Measurements from ENCODE around the gene FBXL19.

DNA sequence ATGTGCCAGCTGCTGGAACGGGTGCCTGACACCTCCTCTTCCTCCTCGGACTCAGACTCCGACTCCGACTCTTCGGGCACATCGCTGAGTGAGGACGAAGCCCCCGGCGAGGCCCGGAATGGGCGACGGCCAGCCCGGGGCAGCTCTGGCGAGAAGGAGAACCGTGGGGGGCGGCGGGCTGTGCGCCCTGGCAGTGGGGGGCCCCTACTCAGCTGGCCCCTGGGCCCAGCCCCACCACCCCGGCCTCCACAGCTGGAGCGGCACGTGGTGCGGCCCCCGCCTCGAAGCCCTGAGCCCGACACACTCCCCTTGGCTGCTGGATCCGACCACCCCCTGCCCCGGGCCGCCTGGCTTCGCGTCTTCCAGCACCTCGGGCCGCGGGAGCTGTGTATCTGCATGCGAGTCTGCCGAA, 6.8 kb downstream of the FBXL19 start:
- TF ChIP-seq, protein P1, sequence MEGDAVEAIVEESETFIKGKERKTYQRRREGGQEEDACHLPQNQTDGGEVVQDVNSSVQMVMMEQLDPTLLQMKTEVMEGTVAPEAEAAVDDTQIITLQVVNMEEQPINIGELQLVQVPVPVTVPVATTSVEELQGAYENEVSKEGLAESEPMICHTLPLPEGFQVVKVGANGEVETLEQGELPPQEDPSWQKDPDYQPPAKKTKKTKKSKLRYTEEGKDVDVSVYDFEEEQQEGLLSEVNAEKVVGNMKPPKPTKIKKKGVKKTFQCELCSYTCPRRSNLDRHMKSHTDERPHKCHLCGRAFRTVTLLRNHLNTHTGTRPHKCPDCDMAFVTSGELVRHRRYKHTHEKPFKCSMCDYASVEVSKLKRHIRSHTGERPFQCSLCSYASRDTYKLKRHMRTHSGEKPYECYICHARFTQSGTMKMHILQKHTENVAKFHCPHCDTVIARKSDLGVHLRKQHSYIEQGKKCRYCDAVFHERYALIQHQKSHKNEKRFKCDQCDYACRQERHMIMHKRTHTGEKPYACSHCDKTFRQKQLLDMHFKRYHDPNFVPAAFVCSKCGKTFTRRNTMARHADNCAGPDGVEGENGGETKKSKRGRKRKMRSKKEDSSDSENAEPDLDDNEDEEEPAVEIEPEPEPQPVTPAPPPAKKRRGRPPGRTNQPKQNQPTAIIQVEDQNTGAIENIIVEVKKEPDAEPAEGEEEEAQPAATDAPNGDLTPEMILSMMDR (tag by site-specific recombination; IDR thresholded peaks at IDR 0.05), result no peak
- no peak for TF ChIP-seq ZNF558 (tag by site-specific recombination; IDR thresholded peaks at IDR 0.05)
- TF ChIP-seq, protein P2, sequence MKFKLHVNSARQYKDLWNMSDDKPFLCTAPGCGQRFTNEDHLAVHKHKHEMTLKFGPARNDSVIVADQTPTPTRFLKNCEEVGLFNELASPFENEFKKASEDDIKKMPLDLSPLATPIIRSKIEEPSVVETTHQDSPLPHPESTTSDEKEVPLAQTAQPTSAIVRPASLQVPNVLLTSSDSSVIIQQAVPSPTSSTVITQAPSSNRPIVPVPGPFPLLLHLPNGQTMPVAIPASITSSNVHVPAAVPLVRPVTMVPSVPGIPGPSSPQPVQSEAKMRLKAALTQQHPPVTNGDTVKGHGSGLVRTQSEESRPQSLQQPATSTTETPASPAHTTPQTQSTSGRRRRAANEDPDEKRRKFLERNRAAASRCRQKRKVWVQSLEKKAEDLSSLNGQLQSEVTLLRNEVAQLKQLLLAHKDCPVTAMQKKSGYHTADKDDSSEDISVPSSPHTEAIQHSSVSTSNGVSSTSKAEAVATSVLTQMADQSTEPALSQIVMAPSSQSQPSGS (tag by site-specific recombination; IDR thresholded peaks at IDR 0.05; ENCODE audit: low read depth), result no peak
